ENCODE measurements around the gene PRKAG3.

- TF ChIP-seq CTCF (IDR thresholded peaks at IDR 0.05), result no peak
- TF ChIP-seq POLR2A (IDR thresholded peaks at IDR 0.05), result no peak
Measured at GRCh38 chr2:218857371-218858137, 26.0 kb upstream of the PRKAG3 start.

All from esophagus squamous epithelium (tissue), 4 donors.